Skeletal muscle satellite cell (primary cell): ENCODE results near the gene ENTPD2.

Experiments used
- H3K27me3 ChIP-seq: 2 replicates; pipeline ENCODE4 v1.7.0; 2013; ENCODE audit warnings: low read length; ENCODE audit not compliant: control insufficient read depth, insufficient read depth
- H3K36me3 ChIP-seq: 2 replicates; pipeline ENCODE4 v1.7.0; 2013; ENCODE audit warnings: mild to moderate bottlenecking, control low read depth, low read length; ENCODE audit not compliant: insufficient read depth
- H3K4me1 ChIP-seq: 2 replicates; pipeline ENCODE4 v1.7.0; 2013; ENCODE audit warnings: low read length; ENCODE audit not compliant: control insufficient read depth, insufficient read depth
- H3K4me2 ChIP-seq: 2 replicates; pipeline ENCODE4 v1.7.0; 2013; ENCODE audit warnings: mild to moderate bottlenecking, low read length
- H3K4me3 ChIP-seq: 2 replicates; pipeline ENCODE4 v1.7.0; 2013; ENCODE audit warnings: low read length
- H3K9ac ChIP-seq: 2 replicates; pipeline ENCODE4 v1.7.0; 2013; ENCODE audit warnings: mild to moderate bottlenecking, low read depth, low read length, moderate library complexity
- H3K9me3 ChIP-seq: replicated peaks from 2 replicates; pipeline ENCODE4 v1.7.0; 2013; ENCODE audit warnings: mild to moderate bottlenecking, control low read depth, low read length

ENTPD2 gene

DNA sequence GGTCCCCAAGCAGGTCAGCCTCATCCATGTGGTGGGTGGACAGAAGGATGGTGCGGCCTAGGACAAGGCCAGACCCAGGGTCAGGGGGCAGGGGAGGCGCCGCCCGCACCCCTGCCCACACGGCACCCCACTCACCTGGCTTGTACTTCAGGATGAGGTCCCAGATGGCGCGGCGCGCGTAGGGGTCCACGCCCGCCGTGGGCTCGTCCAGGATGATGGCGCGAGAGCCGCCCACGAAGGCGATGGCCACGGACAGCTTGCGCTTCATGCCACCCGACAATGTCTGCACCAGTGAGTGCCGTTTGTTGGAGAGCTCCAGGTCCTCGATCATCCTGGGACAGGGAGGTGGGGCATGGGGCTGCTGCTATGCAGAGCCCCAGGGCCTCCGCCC, 38.3 kb downstream of the ENTPD2 start:
- H3K4me3 ChIP-seq: no peak overlapping the region
- H3K27me3 ChIP-seq: no peaks in the 10 kb centered on the region
- H3K9me3 ChIP-seq: no peaks in the 10 kb centered on the region
- H3K9ac ChIP-seq: no peak overlapping the region
- H3K4me2 ChIP-seq: no peak overlapping the region
- H3K4me1 ChIP-seq: no peaks in the 10 kb centered on the region
- H3K36me3 ChIP-seq: peaks cover 9% of the 10 kb centered on the region

DNA sequence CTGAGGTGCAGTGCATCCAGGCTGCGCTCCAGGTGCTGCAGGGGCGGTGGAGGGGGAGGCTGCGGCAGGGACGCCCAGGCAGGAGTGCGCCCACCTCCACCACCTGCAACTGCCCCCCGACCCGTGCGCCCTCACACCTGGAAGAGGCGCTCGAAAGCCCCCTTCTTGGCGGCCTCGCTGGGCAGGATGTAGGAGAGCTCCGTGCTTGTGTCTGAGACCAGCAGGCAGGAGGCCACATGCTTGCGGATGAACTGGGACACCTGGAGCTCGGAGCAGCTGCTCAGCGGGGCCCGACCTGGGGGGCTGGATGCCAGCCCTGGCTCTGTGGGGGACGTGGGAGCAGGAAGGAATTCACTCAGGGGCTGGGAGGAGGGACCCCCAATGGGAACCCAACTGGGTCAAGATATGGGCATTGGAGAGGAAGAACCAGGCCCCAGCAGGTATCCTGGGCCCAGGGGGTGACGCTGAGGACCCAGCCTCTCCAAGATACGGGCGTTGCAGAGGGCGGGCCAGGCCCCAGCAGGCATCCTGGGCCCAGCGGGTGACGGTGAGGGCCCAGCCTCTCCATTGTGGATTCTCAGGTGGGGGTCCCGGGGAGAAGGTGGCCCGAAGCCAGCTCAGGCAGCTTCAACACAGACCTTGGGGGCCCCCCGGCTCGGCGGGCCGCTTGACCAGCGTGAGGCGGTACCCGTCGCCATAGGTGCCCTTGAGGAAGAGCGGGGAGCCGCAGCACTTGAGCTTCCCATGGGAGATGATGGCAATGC, 38.9 kb downstream of the ENTPD2 start:
- H3K4me2 ChIP-seq: no peak overlapping the region
- no peaks in the 10 kb centered on the region for H3K27me3 ChIP-seq
- H3K9me3 ChIP-seq: no peaks in the 10 kb centered on the region
- H3K4me1 ChIP-seq: no peaks in the 10 kb centered on the region
- H3K4me3 ChIP-seq: no peak overlapping the region
- H3K9ac ChIP-seq: no peak overlapping the region
- peaks cover 9% of the 10 kb centered on the region for H3K36me3 ChIP-seq

DNA sequence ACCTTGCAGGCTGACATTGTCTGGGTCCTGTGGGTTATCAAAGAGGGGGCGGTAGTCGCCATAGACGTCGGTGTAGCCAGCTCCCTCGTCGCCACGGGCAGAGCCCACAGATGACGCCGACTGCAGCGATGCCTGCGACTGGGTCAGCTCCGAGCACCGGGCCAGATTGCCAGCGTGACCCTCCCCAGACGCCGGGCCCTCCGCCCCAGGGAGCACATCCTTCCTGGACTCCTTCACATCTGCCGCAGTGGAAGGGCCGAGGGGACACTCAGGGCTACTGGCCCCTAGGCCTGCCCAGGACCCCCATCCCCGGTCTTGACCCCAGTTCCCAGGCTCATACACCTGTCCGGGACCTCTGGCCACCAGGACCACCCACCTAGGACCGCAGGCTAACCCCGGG, 39.7 kb downstream of the ENTPD2 start:
- Histone ChIP-seq H3K4me2 (no peak overlapping the region), H3K9ac (no peak overlapping the region), H3K36me3 (peaks cover 12% of the 10 kb centered on the region), H3K4me1 (no peaks in the 10 kb centered on the region), H3K27me3 (no peaks in the 10 kb centered on the region), H3K4me3 (no peak overlapping the region), H3K9me3 (no peaks in the 10 kb centered on the region)

DNA sequence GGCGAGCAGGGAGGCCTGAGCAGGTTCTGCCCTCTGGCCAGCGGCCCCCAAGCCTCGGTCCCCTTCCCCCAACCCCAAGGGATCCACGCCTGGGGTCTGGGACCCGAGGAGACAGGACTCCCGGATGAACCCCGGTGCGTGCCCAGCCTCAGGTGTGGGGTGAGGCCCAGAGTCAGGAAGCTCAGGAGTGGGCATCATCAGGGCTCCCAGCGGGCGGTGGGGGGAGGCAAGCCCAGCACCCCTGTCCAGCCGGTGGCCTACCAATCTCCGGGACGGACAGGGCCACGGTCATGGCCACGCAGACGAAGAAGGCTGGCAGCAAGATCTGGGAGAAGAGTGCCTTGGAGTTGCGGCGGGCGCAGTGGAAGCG, 40.3 kb downstream of the ENTPD2 start:
- H3K36me3 ChIP-seq: peaks cover 12% of the 10 kb centered on the region
- H3K4me1 ChIP-seq: no peaks in the 10 kb centered on the region
- no peak overlapping the region for H3K9ac ChIP-seq
- H3K4me2 ChIP-seq: no peak overlapping the region
- H3K9me3 ChIP-seq: no peaks in the 10 kb centered on the region
- no peak overlapping the region for H3K4me3 ChIP-seq
- H3K27me3 ChIP-seq: no peaks in the 10 kb centered on the region

DNA sequence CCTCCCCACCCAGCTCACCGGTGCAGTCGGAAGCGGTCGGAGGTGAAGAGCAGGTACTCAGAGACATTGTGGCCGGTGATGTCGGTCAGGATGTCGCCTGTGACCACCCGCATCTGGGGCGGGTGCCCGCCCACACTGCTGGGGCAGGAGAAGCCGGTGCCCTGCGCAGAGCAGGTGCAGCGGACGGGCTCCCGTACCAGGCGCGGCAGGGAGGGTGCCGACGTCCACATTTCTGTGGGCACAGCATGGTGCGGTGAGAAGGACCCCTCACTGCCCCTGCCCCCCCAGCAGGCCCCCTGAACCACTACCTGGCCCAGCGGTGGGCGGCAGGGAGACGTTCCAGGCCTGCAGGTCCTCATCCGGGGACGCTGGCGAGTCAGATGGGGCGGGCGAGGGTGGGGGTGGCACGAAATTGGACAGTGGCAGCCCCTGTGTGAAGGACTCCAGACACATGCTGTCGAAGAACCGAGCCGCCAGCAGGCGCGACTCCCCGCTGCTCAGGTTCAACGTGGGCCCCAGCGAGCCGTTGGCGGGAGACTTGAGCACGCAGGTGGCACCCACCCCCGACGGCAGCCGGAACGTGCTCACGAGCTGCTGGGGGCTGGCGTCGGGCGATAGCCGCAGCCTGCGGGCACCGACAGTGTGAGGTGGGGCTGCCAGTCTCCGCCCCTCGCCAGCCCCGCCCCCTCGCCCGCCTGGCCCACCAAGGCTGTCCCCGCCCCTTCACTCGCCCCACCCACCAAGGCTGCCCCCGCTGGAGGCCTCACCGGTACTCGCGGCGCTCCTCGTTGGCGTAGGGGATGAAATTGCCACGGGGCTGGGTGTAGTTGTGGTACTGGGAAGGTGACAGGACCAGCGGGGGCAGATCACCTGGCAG, 40.9 kb downstream of the ENTPD2 start:
- no peaks in the 10 kb centered on the region for H3K4me1 ChIP-seq
- H3K4me2 ChIP-seq: no peak overlapping the region
- no peaks in the 10 kb centered on the region for H3K27me3 ChIP-seq
- H3K4me3 ChIP-seq: no peak overlapping the region
- H3K9ac ChIP-seq: no peak overlapping the region
- H3K36me3 ChIP-seq: peaks cover 12% of the 10 kb centered on the region
- H3K9me3 ChIP-seq: no peaks in the 10 kb centered on the region

DNA sequence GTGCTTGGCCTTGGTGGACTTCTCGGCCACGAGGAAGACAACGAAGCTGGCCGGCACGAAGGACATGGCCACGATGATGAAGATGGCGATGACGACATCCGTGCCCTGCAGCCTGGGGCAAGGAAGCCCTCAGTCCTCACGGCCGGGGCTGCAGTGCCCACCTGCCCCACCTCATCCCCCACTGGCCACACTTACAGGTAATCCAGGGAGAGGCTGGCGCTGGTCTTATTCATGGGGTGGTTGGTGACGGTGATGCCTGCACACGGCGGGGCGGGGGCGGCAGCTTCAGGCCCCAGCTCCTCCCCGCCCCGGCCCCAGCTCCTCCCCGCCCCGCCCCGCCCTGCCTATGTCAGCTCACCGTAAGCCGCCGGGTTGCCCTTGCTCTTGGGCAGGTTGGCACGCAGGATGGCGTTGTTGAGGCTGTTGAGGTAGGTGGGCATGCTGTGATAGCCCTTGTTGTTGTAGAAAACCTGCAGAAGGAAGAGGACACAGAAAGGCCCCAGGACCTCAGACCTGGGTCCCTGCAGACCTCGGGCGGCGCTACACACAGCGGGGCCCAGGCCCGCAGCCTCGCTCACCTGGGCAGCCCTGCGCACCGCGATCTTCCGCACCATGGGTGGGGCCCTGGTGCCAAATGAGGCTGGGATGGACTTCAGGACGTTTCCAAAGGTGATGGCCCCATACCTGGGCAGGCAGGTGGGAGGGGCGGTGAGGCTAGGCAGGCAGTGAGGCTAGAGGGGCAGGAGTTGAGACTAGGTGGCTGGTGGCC, 41.8 kb downstream of the ENTPD2 start:
- no peak overlapping the region for H3K4me2 ChIP-seq
- no peaks in the 10 kb centered on the region for H3K27me3 ChIP-seq
- no peak overlapping the region for H3K9ac ChIP-seq
- no peaks in the 10 kb centered on the region for H3K9me3 ChIP-seq
- peaks cover 9% of the 10 kb centered on the region for H3K36me3 ChIP-seq
- no peak overlapping the region for H3K4me3 ChIP-seq
- no peaks in the 10 kb centered on the region for H3K4me1 ChIP-seq

DNA sequence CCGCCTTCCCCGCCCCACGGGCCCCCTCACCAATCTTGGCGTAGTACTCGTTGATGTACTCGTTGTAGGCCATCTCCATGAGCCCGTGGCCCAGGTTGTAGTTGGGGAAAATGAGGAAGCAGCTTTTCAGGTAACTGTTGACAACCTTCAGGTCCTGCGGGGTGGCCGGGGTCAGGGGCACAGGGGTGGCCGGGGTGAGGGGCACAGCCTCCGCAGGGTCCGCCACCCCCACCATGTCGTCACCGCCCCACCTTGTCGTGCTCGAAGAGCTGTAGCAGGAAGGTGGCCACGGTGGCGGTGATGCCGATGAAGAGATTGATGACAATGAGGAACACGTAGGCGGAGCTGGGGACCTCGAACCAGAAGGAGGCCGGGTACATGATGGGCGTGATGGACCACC, 42.7 kb downstream of the ENTPD2 start:
- no peak overlapping the region for H3K9ac ChIP-seq
- H3K4me1 ChIP-seq: no peaks in the 10 kb centered on the region
- no peak overlapping the region for H3K4me2 ChIP-seq
- H3K9me3 ChIP-seq: no peaks in the 10 kb centered on the region
- peaks cover 6% of the 10 kb centered on the region for H3K36me3 ChIP-seq
- no peaks in the 10 kb centered on the region for H3K27me3 ChIP-seq
- H3K4me3 ChIP-seq: no peak overlapping the region

DNA sequence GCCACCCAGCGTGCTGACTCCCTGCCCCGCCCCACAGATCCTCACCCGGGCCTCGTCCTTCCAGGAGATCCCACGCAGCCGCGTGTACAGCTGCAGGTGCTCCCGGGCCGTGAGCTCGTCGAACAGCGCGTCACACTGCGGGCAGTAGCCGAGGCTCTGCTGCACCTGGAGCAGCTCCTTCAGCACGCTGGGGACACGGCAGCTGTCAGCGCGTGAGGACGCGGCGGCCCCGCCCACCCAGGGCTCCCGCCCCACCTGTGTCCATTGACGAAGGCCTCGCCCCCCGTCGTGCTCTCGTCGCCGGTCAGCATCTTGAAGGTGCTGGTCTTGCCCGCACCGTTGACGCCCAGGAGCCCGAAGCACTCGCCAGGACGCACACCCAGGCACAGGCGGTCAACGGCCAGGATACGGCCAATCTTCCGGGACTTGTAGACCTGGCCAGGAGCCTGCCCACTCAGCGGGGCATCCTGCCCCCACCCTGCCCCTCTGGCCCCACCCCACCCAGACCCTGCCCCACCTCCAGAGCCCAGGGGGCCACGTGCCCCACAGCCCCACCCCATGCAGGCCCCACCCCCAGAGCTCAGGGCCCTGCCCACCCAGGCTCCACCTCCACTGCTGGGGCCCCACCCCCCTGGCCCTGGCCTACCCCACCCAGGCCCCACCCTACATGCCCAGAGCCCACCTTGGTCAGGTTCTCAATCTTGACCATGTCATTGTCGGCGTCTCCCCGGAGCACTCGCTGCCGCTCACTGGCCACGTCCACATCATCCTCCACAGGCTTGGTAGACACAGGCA, 43.7 kb downstream of the ENTPD2 start:
- H3K4me2 ChIP-seq: no peak overlapping the region
- H3K4me3 ChIP-seq: no peak overlapping the region
- no peaks in the 10 kb centered on the region for H3K4me1 ChIP-seq
- H3K27me3 ChIP-seq: no peaks in the 10 kb centered on the region
- no peaks in the 10 kb centered on the region for H3K9me3 ChIP-seq
- H3K36me3 ChIP-seq: peaks cover 3% of the 10 kb centered on the region
- H3K9ac ChIP-seq: no peak overlapping the region

DNA sequence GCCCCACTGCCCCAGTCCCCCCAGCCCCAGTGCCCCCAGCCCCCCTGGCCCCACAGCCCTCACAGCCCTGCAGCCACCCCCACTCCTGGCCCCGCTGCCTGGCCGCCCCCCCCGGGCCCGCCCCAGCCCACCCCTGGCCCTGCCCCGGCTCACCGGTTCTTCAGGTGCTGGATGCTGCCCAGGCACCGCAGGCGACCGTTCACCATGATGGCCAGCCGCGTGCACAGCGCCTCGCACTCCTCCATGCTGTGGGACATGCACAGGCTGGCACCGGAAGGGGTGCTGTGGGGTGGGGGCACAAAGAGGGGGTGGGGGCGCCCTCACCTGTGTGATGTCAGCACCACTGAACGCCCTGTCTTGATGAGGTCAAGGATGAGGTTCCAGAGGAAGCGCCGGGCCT, 44.6 kb downstream of the ENTPD2 start:
- Histone ChIP-seq H3K4me1 (no peaks in the 10 kb centered on the region), H3K27me3 (no peaks in the 10 kb centered on the region), H3K36me3 (peaks cover 3% of the 10 kb centered on the region), H3K4me3 (no peak overlapping the region), H3K9ac (no peak overlapping the region), H3K4me2 (no peak overlapping the region), H3K9me3 (no peaks in the 10 kb centered on the region)

DNA sequence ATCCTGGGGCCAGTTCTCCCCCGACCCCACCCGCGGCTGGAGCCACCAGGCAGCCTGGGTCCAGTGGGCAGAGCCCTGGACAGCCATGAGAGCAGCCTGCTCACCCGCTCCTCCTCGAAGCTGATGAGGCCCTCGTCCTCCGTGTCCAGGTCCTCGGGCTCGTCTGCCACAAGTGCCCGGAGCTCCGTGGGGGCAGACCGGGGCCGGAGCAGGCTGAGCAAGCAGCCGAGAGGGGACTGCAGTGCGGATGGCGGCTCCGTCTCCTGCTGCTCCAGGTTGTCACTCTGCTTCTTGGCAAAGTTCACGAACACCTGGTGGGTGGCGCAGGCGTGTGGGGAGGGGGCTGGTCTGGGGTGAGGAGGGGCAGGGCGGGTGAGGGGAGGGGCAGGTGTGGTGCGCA, 45.5 kb downstream of the ENTPD2 start:
- no peaks in the 10 kb centered on the region for H3K4me1 ChIP-seq
- no peaks in the 10 kb centered on the region for H3K9me3 ChIP-seq
- H3K4me2 ChIP-seq: no peak overlapping the region
- H3K36me3 ChIP-seq: peaks cover 3% of the 10 kb centered on the region
- no peaks in the 10 kb centered on the region for H3K27me3 ChIP-seq
- H3K4me3 ChIP-seq: no peak overlapping the region
- no peak overlapping the region for H3K9ac ChIP-seq

DNA sequence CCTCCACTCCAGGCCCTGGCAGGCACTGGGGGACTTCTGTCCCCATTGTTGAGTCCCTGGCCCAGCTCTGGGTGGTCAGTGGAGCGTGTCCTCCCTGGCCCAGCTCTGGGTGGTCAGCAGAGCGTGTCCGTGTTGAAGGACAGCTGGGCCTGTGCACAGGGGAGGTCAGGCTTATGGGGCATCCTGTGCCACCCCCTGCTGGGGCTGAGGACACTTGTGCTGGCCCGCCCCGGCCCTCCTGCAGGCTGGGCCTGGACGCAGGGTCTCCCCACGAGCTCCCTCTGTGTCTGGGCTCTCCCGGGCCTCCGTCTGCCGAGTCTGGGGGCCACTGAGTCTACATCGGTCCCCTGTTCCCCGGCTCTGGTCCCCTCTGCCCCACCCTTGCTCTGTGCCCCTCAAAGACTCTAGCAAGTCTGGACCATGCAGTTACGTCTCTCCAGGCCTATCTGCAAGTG, 46.0 kb downstream of the ENTPD2 start:
- Histone ChIP-seq H3K4me1 (no peaks in the 10 kb centered on the region), H3K4me3 (no peak overlapping the region), H3K36me3 (peaks cover 3% of the 10 kb centered on the region), H3K9ac (no peak overlapping the region), H3K4me2 (no peak overlapping the region), H3K9me3 (no peaks in the 10 kb centered on the region), H3K27me3 (no peaks in the 10 kb centered on the region)
